ENCODE results near the gene TMEM250.
"Not testable (repeated sequence)": the region's sequence is repeated elsewhere in the genome, so short reads cannot be mapped to it uniquely, and the experiment has no call there.

Gene TMEM250

GRCh38 chr9:136118320-136119060, at the start of gene TMEM250:
Gene TMEM250, minus strand, starts transcription at chr9:136118875. Its CDS starts 1,975 bp downstream, at chr9:136116900.
- peak; percentile 98 for DNase-seq

DNA sequence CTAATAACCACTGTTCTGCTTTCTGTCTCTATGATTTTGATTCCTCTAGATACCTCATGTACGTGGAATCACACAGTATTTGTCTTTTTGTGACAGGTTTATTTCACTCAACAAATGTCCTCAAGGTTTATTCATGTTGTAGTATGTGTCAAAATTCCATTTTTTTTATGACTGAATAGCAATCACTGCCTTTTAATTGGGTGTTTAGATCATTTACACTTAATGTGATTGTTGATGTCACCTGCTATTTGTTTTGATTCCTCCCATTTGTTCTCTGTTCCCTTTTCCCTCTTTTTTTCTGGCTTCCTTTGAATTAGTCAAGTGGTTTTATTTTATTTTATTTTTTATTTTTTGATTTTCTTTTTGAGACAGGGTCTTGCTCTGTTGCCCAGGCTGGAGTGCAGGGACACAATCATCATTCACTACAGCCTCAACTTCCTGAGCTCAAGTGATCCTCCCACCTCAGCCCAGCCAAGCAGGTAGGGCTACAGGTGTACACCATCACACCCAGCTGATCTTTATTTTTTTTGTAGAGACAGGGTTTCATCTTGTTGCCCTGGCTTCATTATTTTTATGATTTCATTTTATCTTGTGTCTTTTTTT, 44.7 kb upstream of the TMEM250 start:
- no peak for DNase-seq

- no peak for DNase-seq
Measured at GRCh38 chr9:136160995-136161610, 42.4 kb upstream of the TMEM250 start.

DNA sequence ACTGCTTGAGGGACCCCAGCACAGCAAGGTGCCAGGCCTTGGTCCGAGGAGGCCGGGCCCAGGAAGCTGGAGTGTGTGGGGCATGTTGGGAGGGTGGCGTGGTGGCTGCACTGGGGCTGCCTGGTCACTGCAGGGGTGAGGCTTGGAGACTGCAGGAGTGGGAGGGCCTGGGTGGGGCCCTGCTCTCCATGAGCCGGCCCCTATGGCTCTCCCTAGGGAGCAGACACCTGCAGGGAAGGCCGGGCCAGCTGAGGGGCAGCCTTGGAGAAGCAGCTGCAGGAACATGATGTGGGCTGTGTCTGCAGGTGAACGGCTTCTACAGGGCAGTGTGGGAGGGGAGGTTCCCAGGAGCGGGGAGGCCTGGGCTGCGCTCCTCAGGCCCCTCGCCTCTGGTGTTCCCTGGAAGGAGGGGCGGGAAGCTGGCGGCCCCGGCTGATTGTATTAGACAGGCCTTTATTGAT, 41.7 kb upstream of the TMEM250 start:
- no peak for DNase-seq

DNA sequence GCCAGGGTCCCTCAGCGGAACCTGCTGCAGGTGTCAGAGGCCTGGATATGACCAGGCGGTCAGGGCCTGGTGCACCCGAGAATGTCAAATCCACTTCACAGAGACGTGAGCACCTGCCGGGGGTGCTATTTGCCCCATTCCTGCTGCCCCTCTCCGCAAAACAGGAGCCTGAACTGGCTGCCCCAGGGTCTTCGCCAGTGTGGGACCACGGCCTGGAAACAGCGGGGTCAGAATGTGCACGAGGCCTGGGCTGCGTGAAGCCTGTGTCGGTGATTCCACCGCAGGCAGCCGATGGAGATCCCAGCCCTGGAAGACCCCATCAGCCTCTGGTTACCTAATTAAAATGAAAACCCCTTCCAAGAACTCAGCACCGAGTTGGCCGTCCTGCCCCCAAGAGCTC, 41.2 kb upstream of the TMEM250 start:
- no peak for DNase-seq

DNA sequence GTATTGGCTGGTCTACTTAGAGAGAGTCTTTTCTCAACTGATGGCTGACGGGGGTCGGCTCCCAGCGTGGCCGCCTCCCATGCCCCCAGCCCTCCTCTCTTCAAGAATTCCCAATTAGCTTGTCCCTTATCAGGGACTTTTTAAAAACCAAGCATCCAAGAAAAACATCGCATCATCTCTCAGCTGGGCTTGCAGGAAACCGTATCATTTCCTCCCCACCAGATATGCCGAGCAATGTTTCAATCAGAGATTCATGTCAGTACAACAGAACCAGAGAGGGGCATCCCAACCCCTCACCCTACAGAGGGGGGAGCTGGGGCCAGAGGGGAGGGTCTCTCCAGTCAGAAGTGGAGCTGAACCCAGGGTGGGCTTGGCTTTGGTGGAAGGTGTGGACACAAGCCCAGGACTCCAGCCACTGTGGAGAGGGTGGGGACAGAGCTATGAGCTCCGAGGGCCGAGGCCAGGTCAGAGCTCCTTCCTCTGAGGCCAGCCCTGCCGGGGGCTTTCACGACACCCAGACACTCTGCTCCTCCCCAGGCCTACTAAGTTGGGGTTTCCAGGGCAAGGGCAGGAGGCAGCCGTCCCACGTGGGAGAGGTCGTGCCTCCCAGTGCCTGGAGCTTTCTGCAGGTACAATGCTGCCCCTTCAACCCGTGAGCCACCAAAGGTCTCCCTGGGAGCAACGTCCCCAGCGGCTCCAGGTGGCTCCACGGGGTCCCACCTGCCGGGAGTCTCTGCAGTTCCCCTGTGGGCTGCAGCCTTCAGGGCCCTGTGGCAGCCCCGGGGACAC, 39.0 kb upstream of the TMEM250 start:
- DNase-seq, result no peak

DNA sequence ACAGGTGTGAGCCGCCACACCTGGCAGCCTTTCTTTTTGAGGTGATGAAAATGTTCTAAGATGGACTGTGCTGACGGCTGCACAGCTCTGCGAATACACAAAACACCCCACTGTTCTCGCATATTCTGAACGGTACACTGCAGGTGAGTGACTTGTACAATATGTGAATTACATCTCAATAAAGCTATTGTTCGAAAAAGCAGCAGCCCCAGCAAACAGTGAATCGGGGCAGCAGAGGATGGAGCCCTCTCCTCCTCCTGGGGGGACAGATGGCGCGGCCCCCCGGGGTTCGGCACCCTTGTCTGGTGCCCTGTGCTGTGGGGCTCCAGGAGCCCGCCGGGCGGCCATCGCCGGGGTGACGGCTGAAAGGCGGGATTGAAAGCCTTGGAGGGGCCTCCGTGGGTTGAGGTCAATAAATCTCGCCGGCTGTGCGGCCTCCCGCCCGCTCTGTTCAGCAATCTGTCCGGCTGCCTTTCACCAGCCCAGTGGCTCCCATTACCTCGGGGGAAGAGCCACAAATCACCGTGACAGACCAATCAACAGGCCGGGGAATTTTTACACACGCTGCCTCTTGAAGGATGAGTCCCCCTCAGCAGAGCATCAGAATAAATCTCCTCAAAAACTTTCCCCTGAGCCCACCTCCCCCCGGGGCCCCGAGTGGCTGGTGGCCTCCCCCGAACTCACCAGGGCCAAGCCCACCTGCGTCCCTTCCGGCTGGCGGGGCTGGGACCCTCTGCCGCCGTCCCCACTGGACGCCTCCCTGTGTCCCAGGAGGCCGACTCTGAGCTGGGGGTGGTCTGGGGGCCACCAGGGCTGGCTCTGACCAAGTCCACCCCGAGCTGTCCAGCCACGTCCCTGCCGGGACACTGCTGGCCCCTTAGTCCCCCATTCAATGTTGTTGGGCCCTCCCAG, 37.8 kb upstream of the TMEM250 start:
- no peak for DNase-seq

DNA sequence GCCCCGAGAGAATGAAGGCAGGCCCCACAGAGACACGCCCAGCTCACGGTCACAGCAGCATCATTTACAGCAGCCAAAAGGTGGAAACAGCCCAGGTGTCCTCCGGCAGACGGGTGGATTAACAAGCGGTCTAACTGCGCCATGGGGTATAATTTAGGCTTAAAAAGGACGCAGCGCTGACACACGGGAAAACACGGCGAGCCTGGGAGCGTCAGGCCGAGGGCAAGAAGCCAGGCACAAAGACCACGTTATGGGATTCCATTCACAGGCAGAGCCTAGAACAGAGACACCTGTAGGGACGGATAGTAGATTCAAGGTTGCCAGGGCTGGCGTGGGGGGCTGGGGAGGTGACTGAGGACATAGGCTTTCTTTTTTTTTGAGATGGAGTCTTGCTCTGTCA, 36.9 kb upstream of the TMEM250 start:
- no peak for DNase-seq

- no peak for DNase-seq
Measured at GRCh38 chr9:136154943-136155342, 36.3 kb upstream of the TMEM250 start.

DNA sequence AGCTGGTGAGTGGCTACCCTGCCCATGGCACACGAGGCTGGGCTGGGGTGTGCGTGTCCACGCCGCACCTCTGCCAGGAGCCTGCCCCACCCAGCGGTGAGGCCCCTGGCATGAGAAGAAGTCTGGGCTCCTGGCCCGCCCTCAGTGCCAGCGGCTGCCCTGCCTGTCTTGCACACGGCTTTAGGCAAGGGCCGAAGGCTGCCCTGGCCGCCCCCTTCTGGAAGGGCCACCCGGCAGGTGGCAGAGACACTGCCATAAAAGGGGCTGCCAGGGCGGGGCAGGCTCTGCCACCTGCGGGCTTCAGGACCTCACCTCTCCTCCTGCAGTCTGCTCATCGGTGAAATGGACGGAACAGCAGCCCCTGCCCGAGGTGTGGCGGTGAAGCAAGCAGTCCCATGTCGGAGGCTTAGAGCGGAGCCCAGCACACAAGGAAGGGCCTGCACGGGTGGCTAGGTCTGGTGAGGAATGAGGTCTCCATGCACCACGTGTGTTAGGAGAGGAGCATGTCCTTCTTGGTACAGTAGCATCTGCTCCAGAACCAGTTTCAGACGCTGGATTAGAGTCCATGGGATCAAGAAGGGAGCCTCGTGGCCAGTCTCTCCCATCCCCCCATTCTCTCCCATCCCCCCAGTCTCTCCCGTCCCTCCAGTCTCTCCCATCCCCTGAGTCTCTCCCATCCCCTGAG, 34.8 kb upstream of the TMEM250 start:
- DNase-seq, result no peak

- no peak for DNase-seq
Measured at GRCh38 chr9:136152931-136153330, 34.3 kb upstream of the TMEM250 start.

DNA sequence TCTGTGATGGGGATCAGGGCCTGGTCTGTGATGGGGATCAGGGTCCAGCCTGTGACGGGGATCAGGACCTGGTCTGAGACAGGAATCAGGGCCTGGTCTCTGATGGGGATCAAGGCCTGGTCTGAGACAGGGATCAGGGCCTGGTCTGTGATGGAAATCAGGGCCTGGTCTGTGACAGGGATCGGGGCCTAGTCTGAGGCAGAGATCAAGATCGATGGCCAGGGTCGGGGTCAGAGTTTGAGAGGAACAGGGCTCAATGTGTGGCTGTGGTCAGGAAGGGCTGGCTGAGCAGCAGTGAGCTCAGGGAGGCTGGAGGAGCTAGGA, 33.8 kb upstream of the TMEM250 start:
- no peak for DNase-seq

DNA sequence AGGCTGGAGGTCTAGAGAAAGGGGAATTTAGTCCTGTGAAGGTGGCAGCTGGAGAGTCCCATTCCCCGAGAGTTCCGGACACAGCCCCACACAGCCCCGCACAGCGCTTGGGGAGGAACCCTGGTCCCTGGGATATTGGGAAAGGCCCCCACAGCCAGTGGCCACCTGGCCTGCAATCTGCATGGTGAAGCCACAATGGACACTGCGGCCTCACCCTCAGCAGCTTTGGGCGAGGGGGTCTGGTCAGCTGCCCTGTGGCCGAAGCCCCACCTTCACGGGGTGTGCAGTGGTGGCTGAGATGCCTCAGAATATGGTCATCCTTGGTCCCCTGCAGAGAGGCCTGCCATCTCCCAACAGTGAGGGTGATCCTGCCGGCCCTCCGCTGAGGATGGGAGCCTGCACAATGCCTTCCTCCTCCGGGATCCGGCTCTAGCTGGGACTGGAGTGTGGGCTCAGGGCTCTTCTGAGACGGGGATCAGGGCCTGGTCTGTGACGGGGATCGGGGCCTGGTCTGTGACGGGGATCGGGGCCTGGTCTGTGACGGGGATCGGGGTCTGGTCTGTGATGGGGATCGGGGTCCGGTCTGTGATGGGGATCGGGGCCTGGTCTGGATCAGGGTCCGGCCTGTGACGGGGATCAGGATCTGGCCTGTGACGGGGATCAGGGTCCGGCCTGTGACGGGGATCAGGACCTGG, 33.3 kb upstream of the TMEM250 start:
- DNase-seq, result no peak

DNA sequence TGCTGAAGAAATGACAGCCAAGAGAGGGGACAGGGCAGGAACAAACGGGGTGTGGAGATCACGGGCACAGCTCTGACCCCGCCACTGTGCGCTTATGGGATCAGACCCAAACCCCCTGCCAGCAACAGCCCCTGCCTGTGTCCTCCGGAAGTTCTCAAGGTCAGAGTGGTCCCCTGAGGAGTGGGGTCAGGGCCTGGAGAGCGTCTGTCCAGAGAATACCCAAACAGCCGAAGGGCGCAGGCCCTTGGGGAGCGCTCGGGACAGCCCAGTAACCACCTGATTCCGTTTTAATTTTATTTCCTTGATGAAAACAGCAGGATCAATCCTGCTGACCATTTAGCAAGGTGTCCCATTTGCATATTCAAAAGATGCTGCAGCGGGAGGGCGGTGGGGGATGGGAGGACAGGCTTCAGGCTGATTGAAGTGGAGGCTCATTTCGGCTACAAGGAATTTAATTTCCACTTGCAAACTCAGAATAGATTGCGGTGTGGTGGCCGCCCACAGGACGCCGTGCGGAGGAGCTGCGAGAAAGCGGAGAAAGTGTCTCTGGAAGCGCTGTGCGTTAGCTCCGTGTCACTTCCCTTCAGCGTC, 32.6 kb upstream of the TMEM250 start:
- no peak for DNase-seq

DNA sequence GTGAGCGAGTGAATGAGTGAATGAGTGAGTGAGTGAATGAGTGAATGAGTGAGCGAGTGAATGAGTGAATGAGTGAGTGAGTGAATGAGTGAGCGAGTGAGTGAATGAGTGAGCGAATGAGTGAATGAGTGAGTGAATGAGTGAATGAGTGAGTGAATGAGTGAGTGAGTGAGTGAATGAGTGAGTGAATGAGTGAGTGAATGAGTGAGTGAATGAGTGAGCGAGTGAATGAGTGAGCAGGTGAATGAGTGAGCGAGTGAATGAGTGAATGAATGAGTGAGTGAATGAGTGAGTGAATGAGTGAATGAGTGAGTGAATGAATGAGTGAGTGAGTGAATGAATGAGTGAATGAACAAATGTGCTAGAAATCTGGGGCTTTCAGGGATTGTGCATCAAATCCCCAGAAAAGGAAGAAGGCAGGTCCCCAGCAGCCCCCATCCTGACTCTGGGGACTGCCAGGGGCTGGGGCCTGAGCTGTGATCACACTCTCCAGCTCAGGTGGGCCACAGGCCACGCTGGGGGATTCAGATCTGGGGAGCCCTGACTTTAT, 32.1 kb upstream of the TMEM250 start:
- not testable (repeated sequence) for DNase-seq

DNA sequence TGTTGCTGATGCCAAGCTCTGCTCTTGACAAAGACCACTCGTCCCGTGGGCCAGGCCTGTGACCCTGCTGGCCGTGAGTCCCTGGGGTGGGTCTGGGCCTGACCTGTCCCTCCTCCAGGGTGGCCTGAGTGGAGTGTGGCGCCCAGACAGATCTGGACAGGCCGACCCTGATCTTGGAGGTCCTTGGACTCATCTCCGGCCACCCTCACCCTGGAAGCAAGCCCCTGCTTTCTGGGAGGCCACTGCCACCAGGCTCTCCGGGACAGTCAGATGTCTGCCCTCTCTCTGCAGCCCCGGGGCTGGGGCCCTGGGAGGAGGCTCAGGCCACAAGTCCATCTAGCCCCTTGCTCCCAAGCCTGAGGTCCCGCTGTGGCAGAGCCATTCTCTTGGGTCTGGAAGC, 31.2 kb upstream of the TMEM250 start:
- DNase-seq, result no peak

- no peak for DNase-seq
Measured at GRCh38 chr9:136149337-136149736, 30.7 kb upstream of the TMEM250 start.

- DNase-seq, result no peak
Measured at GRCh38 chr9:136148766-136149165, 30.1 kb upstream of the TMEM250 start.

- DNase-seq, result no peak
Measured at GRCh38 chr9:136147890-136148714, 29.4 kb upstream of the TMEM250 start.

Measured in hematopoietic multipotent progenitor cell treated with erythropoietin and hydrocortisone succinate and interleukin-3 and kit ligand, for 4 days (in vitro differentiated cells).